GM23338 (cell line): Measurements from ENCODE around the gene OR2S2. TPM values are rescaled to one million over a fixed set of nuclear protein-coding genes. Genes with fewer than 3 reads are reported as not detected.

Source experiments
- ATAC-seq: fragments of 200-7000 bp; cut with Tn5 transposase; 3 replicates; pipeline ENCODE4 v1.9.1; 2020
- DNase-seq: peaks from one replicate; pipeline ENCODE4 v3.0.0-alpha.2; 2015; ENCODE audit warnings: low spot score
- H2AFZ ChIP-seq: fragments of 200-600 bp; sonication (generic); 2 replicates; pipeline ENCODE4 v1.8.0; 2016; ENCODE audit warnings: antibody characterized with exemption, mild to moderate bottlenecking, moderate library complexity
- H3F3A ChIP-seq: fragments of 200-600 bp; sonication (generic); replicated peaks from 2 replicates; pipeline ENCODE4 v1.8.0; 2017; ENCODE audit warnings: antibody characterized with exemption, mixed run types, low read depth
- H3K27ac ChIP-seq: fragments of 200-600 bp; sonication (generic); 2 replicates; pipeline ENCODE4 v1.6.1; 2016; ENCODE audit warnings: low read depth
- H3K27me3 ChIP-seq: fragments of 200-600 bp; sonication (generic); 2 replicates; pipeline ENCODE4 v1.8.0; 2016; ENCODE audit warnings: mild to moderate bottlenecking, mixed run types, moderate library complexity; ENCODE audit not compliant: insufficient read depth
- H3K36me3 ChIP-seq: fragments of 200-600 bp; sonication (generic); 2 replicates; pipeline ENCODE4 v1.8.0; 2016; ENCODE audit warnings: mild to moderate bottlenecking; ENCODE audit not compliant: insufficient read depth
- H3K4me1 ChIP-seq: fragments of 200-600 bp; sonication (generic); 2 replicates; pipeline ENCODE4 v1.8.0; 2016; ENCODE audit warnings: mild to moderate bottlenecking, moderate library complexity; ENCODE audit not compliant: insufficient read depth
- H3K4me2 ChIP-seq: fragments of 200-600 bp; sonication (generic); 2 replicates; pipeline ENCODE4 v1.7.1; 2017; ENCODE audit warnings: mixed run types
- H3K4me3 ChIP-seq: fragments of 200-600 bp; sonication (generic); 2 replicates; pipeline ENCODE4 v1.6.1; 2016; ENCODE audit warnings: mixed run types
- H3K79me2 ChIP-seq: fragments of 200-600 bp; sonication (generic); replicated peaks from 2 replicates; pipeline ENCODE4 v1.8.0; 2017; ENCODE audit warnings: mild to moderate bottlenecking; ENCODE audit not compliant: insufficient read depth
- H3K9me2 ChIP-seq: fragments of 200-600 bp; sonication (generic); 2 replicates; pipeline ENCODE4 v1.8.0; 2017; ENCODE audit not compliant: insufficient read depth
- H4K20me1 ChIP-seq: fragments of 200-600 bp; sonication (generic); replicated peaks from 2 replicates; pipeline ENCODE4 v1.8.0; 2017; ENCODE audit warnings: mild to moderate bottlenecking; ENCODE audit not compliant: insufficient read depth
- H3K27ac Mint-ChIP-seq: 2 replicates; pipeline ENCODE4 v1.8.0; 2020; ENCODE audit warnings: inconsistent platforms, mild to moderate bottlenecking, moderate library complexity, mixed read lengths
- H3K27me3 Mint-ChIP-seq: 3 replicates; pipeline ENCODE4 v1.8.0; 2022; ENCODE audit warnings: low read depth, mild to moderate bottlenecking, moderate library complexity, mixed read lengths, inconsistent platforms; ENCODE audit not compliant: insufficient read depth, poor library complexity
- H3K36me3 Mint-ChIP-seq: 3 replicates; pipeline ENCODE4 v1.8.0; 2021; ENCODE audit warnings: low read depth, mild to moderate bottlenecking, inconsistent platforms, moderate library complexity, mixed read lengths
- H3K4me1 Mint-ChIP-seq: 3 replicates; pipeline ENCODE4 v1.8.0; 2020; ENCODE audit warnings: mild to moderate bottlenecking, inconsistent platforms, mixed read lengths
- H3K4me3 Mint-ChIP-seq: 3 replicates; pipeline ENCODE4 v1.8.0; 2021; ENCODE audit warnings: moderate library complexity, mild to moderate bottlenecking, inconsistent platforms, mixed read lengths
- H3K9me3 Mint-ChIP-seq: 3 replicates; pipeline ENCODE4 v1.8.0; 2020; ENCODE audit warnings: moderate library complexity, mild to moderate bottlenecking, inconsistent platforms, mixed read lengths
- CREB1 ChIP-seq: fragments of 250-450 bp; sonication (Bioruptor Pico); IDR thresholded peaks from 2 replicates; pipeline ENCODE4 v1.5.0; 2020; ENCODE audit warnings: low read depth, mild to moderate bottlenecking, moderate library complexity
- EZH2 ChIP-seq: fragments of 200-600 bp; sonication (generic); IDR thresholded peaks from one replicate; pipeline ENCODE4 v1.8.0; 2017; ENCODE audit warnings: antibody characterized with exemption, mild to moderate bottlenecking, low read depth; ENCODE audit not compliant: unreplicated experiment
- EZH2phosphoT487 ChIP-seq: fragments of 200-600 bp; sonication (generic); IDR thresholded peaks from one replicate; pipeline ENCODE4 v1.8.1; 2018; ENCODE audit warnings: antibody characterized with exemption; ENCODE audit not compliant: unreplicated experiment
- JUNB ChIP-seq: IDR thresholded peaks from one replicate; pipeline ENCODE4 v1.6.1; 2016; ENCODE audit warnings: antibody characterized with exemption; ENCODE audit not compliant: unreplicated experiment
- NANOG ChIP-seq: IDR thresholded peaks from 2 replicates; pipeline ENCODE4 v1.6.1; 2016; ENCODE audit warnings: antibody characterized with exemption, borderline replicate concordance
- POLR2AphosphoS5 ChIP-seq: IDR thresholded peaks from 2 replicates; pipeline ENCODE4 v1.6.1; 2016; ENCODE audit warnings: antibody characterized with exemption, low read depth
- STAT1 ChIP-seq: IDR thresholded peaks from one replicate; pipeline ENCODE4 v1.6.1; 2016; ENCODE audit warnings: antibody characterized with exemption; ENCODE audit not compliant: unreplicated experiment
- ZNF114 ChIP-seq: fragments of 250-450 bp; sonication (Bioruptor Pico); IDR thresholded peaks from 2 replicates; pipeline ENCODE4 v1.5.0; 2020; ENCODE audit warnings: mild to moderate bottlenecking, moderate library complexity
- ZNF331 ChIP-seq: fragments of 250-450 bp; sonication (Bioruptor Pico); IDR thresholded peaks from 2 replicates; pipeline ENCODE4 v1.5.0; 2020; ENCODE audit warnings: low read depth, mild to moderate bottlenecking, moderate library complexity
- ZNF462 ChIP-seq: fragments of 250-450 bp; sonication (Bioruptor Pico); IDR thresholded peaks from 2 replicates; pipeline ENCODE4 v1.5.0; 2020; ENCODE audit warnings: mild to moderate bottlenecking, moderate library complexity
- polyA plus RNA-seq: library from polyadenylated mRNA; unstranded; fragments of >200 nt; fragmentation: Nextera tagmentation; extraction: Ambion mirVana; gene quantifications from 2 replicates; pipeline ENCODE4 v1.2.1, GENCODE V29; 2016
- total RNA-seq: library from RNA; depleted of rRNA; stranded (reverse); fragments of >200 nt; shearing (Covaris generic); gene quantifications from 2 replicates; pipeline ENCODE4 v1.2.3, GENCODE V29; 2014
- TF ChIP-seq, protein P1 (sequence below): IDR thresholded peaks from one replicate; pipeline ENCODE4 v1.6.1; 2018; ENCODE audit warnings: antibody characterized with exemption; ENCODE audit not compliant: unreplicated experiment
- TF ChIP-seq, protein P2 (sequence below), 2 experiments: fragments of 200-600 bp in 1 of 2; sonication (generic) in 1 of 2; conservative IDR thresholded peaks; 2 replicates each; pipeline versions ENCODE4 v1.5.1 to v1.6.1; 2016 to 2017; ENCODE audit warnings: antibody characterized with exemption in 2 of 2, low read depth in 2 of 2, mild to moderate bottlenecking in 2 of 2, moderate library complexity in 1 of 2
- TF ChIP-seq, protein P3 (sequence below): IDR thresholded peaks from 2 replicates; pipeline ENCODE4 v1.6.1; 2016; ENCODE audit warnings: antibody characterized with exemption

OR2S2 gene
- total and polyA plus RNA-seq, 2 experiments from 2014 or later = not detected

- no peaks in the 10 kb centered on the region for H4K20me1 ChIP-seq
- Mint-ChIP-seq H3K36me3 (no peaks in the 10 kb centered on the region; the same call in 2 of the 3 replicates), H3K27me3 (peaks cover 3% of the 10 kb centered on the region), H3K4me1 (no peaks in the 10 kb centered on the region), H3K27ac (no peak overlapping the region), H3K4me3 (no peak overlapping the region), H3K9me3 (peaks cover 3% of the 10 kb centered on the region; the same call in 1 of the 3 replicates)
- H3K9me2 ChIP-seq = no peaks in the 10 kb centered on the region
- no peaks in the 10 kb centered on the region for H3F3A ChIP-seq
- no peaks in the 10 kb centered on the region for H3K4me1 ChIP-seq
- H2AFZ ChIP-seq = no peak overlapping the region
- ATAC-seq (no peak), DNase-seq (no peak)
- no peaks in the 10 kb centered on the region for H3K36me3 ChIP-seq
- no peak overlapping the region for H3K4me2 ChIP-seq
- H3K79me2 ChIP-seq = no peaks in the 10 kb centered on the region
- no peak for TF ChIP-seq ZNF331 (CRISPR knock-in tag)
- TF ChIP-seq, protein P1, sequence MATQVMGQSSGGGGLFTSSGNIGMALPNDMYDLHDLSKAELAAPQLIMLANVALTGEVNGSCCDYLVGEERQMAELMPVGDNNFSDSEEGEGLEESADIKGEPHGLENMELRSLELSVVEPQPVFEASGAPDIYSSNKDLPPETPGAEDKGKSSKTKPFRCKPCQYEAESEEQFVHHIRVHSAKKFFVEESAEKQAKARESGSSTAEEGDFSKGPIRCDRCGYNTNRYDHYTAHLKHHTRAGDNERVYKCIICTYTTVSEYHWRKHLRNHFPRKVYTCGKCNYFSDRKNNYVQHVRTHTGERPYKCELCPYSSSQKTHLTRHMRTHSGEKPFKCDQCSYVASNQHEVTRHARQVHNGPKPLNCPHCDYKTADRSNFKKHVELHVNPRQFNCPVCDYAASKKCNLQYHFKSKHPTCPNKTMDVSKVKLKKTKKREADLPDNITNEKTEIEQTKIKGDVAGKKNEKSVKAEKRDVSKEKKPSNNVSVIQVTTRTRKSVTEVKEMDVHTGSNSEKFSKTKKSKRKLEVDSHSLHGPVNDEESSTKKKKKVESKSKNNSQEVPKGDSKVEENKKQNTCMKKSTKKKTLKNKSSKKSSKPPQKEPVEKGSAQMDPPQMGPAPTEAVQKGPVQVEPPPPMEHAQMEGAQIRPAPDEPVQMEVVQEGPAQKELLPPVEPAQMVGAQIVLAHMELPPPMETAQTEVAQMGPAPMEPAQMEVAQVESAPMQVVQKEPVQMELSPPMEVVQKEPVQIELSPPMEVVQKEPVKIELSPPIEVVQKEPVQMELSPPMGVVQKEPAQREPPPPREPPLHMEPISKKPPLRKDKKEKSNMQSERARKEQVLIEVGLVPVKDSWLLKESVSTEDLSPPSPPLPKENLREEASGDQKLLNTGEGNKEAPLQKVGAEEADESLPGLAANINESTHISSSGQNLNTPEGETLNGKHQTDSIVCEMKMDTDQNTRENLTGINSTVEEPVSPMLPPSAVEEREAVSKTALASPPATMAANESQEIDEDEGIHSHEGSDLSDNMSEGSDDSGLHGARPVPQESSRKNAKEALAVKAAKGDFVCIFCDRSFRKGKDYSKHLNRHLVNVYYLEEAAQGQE = no peak
- TF ChIP-seq POLR2AphosphoS5 = no peak
- TF ChIP-seq STAT1 = no peak
- TF ChIP-seq, protein P2, sequence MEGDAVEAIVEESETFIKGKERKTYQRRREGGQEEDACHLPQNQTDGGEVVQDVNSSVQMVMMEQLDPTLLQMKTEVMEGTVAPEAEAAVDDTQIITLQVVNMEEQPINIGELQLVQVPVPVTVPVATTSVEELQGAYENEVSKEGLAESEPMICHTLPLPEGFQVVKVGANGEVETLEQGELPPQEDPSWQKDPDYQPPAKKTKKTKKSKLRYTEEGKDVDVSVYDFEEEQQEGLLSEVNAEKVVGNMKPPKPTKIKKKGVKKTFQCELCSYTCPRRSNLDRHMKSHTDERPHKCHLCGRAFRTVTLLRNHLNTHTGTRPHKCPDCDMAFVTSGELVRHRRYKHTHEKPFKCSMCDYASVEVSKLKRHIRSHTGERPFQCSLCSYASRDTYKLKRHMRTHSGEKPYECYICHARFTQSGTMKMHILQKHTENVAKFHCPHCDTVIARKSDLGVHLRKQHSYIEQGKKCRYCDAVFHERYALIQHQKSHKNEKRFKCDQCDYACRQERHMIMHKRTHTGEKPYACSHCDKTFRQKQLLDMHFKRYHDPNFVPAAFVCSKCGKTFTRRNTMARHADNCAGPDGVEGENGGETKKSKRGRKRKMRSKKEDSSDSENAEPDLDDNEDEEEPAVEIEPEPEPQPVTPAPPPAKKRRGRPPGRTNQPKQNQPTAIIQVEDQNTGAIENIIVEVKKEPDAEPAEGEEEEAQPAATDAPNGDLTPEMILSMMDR (conservative IDR thresholded peaks at IDR 0.05; ENCODE audit: low read depth in 2 of 2) = no peak
- TF ChIP-seq ZNF462 (CRISPR knock-in tag) = no peak
- TF ChIP-seq JUNB = no peak
- no peak for TF ChIP-seq ZNF114 (CRISPR knock-in tag)
- no peak for TF ChIP-seq EZH2phosphoT487
- TF ChIP-seq CREB1 (CRISPR knock-in tag) = no peak
- TF ChIP-seq, protein P3, sequence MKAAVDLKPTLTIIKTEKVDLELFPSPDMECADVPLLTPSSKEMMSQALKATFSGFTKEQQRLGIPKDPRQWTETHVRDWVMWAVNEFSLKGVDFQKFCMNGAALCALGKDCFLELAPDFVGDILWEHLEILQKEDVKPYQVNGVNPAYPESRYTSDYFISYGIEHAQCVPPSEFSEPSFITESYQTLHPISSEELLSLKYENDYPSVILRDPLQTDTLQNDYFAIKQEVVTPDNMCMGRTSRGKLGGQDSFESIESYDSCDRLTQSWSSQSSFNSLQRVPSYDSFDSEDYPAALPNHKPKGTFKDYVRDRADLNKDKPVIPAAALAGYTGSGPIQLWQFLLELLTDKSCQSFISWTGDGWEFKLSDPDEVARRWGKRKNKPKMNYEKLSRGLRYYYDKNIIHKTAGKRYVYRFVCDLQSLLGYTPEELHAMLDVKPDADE = no peak
- no peak for TF ChIP-seq EZH2
- TF ChIP-seq NANOG = no peak
- no peaks in the 10 kb centered on the region for H3K27me3 ChIP-seq
- H3K4me3 ChIP-seq = no peak overlapping the region
- no peak overlapping the region for H3K27ac ChIP-seq
Observed at GRCh38 chr9:35980289-35981011, 22.5 kb upstream of the OR2S2 start.
